ENCODE measurements around the gene SPATA31C1.

SPATA31C1 gene

GRCh38 chr9:87886933-87887505 is 30.7 kb upstream of the SPATA31C1 start:
- H3K27ac ChIP-seq (ENCODE audit: low read depth, low read length, severe bottlenecking), result no peak overlapping the region
- no peaks in the 10 kb centered on the region for H3K36me3 ChIP-seq (ENCODE audit: control insufficient read depth, insufficient read depth, low read length)
- H3K9me3 ChIP-seq (ENCODE audit: control insufficient read depth, low read length), result no peaks in the 10 kb centered on the region
- 87 to 93% methylated on average over 10 to 12 of the region's 13 CpGs for WGBS, 2 experiments (ENCODE audit: insufficient coverage in 2 of 2)
- H3K4me3 ChIP-seq (ENCODE audit: extremely low read depth, insufficient read depth, low read length, poor library complexity, severe bottlenecking), result no peak overlapping the region
- no peaks in the 10 kb centered on the region for H3K4me1 ChIP-seq (ENCODE audit: control insufficient read depth, insufficient read depth, low read length, poor library complexity, severe bottlenecking)

GRCh38 chr9:87887661-87888480 is 29.9 kb upstream of the SPATA31C1 start:
- WGBS, 2 experiments (ENCODE audit: insufficient coverage in 2 of 2), result 96% methylated on average over 10 to 13 of the region's 13 CpGs
- no peak overlapping the region for H3K4me3 ChIP-seq (ENCODE audit: extremely low read depth, insufficient read depth, low read length, poor library complexity, severe bottlenecking)
- H3K36me3 ChIP-seq (ENCODE audit: control insufficient read depth, insufficient read depth, low read length), result no peaks in the 10 kb centered on the region
- H3K27ac ChIP-seq (ENCODE audit: low read depth, low read length, severe bottlenecking), result no peak overlapping the region
- H3K4me1 ChIP-seq (ENCODE audit: control insufficient read depth, insufficient read depth, low read length, poor library complexity, severe bottlenecking), result no peaks in the 10 kb centered on the region
- no peaks in the 10 kb centered on the region for H3K9me3 ChIP-seq (ENCODE audit: control insufficient read depth, low read length)

- 74 to 76% methylated on average over 6 of the region's 6 CpGs for WGBS, 2 experiments (ENCODE audit: insufficient coverage in 2 of 2)
- H3K4me1 ChIP-seq (ENCODE audit: control insufficient read depth, insufficient read depth, low read length, poor library complexity, severe bottlenecking), result no peaks in the 10 kb centered on the region
- H3K9me3 ChIP-seq (ENCODE audit: control insufficient read depth, low read length), result no peaks in the 10 kb centered on the region
- H3K36me3 ChIP-seq (ENCODE audit: control insufficient read depth, insufficient read depth, low read length), result no peaks in the 10 kb centered on the region
- no peak overlapping the region for H3K4me3 ChIP-seq (ENCODE audit: extremely low read depth, insufficient read depth, low read length, poor library complexity, severe bottlenecking)
- H3K27ac ChIP-seq (ENCODE audit: low read depth, low read length, severe bottlenecking), result no peak overlapping the region
Observed at GRCh38 chr9:87888501-87888900, 29.3 kb upstream of the SPATA31C1 start.

GRCh38 chr9:87889065-87889881 is 28.5 kb upstream of the SPATA31C1 start:
- no peaks in the 10 kb centered on the region for H3K9me3 ChIP-seq (ENCODE audit: control insufficient read depth, low read length)
- no peaks in the 10 kb centered on the region for H3K4me1 ChIP-seq (ENCODE audit: control insufficient read depth, insufficient read depth, low read length, poor library complexity, severe bottlenecking)
- no peak overlapping the region for H3K27ac ChIP-seq (ENCODE audit: low read depth, low read length, severe bottlenecking)
- H3K36me3 ChIP-seq (ENCODE audit: control insufficient read depth, insufficient read depth, low read length), result no peaks in the 10 kb centered on the region
- 93 to 94% methylated on average over 10 of the region's 12 CpGs for WGBS, 2 experiments (ENCODE audit: insufficient coverage in 2 of 2)
- H3K4me3 ChIP-seq (ENCODE audit: extremely low read depth, insufficient read depth, low read length, poor library complexity, severe bottlenecking), result no peak overlapping the region

- 93 to 100% methylated on average over 4 of the region's 4 CpGs for WGBS, 2 experiments (ENCODE audit: insufficient coverage in 2 of 2)
- no peaks in the 10 kb centered on the region for H3K9me3 ChIP-seq (ENCODE audit: control insufficient read depth, low read length)
- no peak overlapping the region for H3K4me3 ChIP-seq (ENCODE audit: extremely low read depth, insufficient read depth, low read length, poor library complexity, severe bottlenecking)
- H3K4me1 ChIP-seq (ENCODE audit: control insufficient read depth, insufficient read depth, low read length, poor library complexity, severe bottlenecking), result no peaks in the 10 kb centered on the region
- no peak overlapping the region for H3K27ac ChIP-seq (ENCODE audit: low read depth, low read length, severe bottlenecking)
- H3K36me3 ChIP-seq (ENCODE audit: control insufficient read depth, insufficient read depth, low read length), result no peaks in the 10 kb centered on the region
Observed at GRCh38 chr9:87889882-87890252, 27.9 kb upstream of the SPATA31C1 start.

GRCh38 chr9:87890837-87891236 is 26.9 kb upstream of the SPATA31C1 start:
- no peak overlapping the region for H3K27ac ChIP-seq (ENCODE audit: low read depth, low read length, severe bottlenecking)
- H3K36me3 ChIP-seq (ENCODE audit: control insufficient read depth, insufficient read depth, low read length), result no peaks in the 10 kb centered on the region
- H3K4me1 ChIP-seq (ENCODE audit: control insufficient read depth, insufficient read depth, low read length, poor library complexity, severe bottlenecking), result no peaks in the 10 kb centered on the region
- no peaks in the 10 kb centered on the region for H3K9me3 ChIP-seq (ENCODE audit: control insufficient read depth, low read length)
- H3K4me3 ChIP-seq (ENCODE audit: extremely low read depth, insufficient read depth, low read length, poor library complexity, severe bottlenecking), result no peak overlapping the region
- WGBS, 2 experiments (ENCODE audit: insufficient coverage in 2 of 2), result 80 to 85% methylated on average over 6 of the region's 10 CpGs

- Histone ChIP-seq H3K4me1 (ENCODE audit: control insufficient read depth, insufficient read depth, low read length, poor library complexity, severe bottlenecking) (no peaks in the 10 kb centered on the region), H3K27ac (ENCODE audit: low read depth, low read length, severe bottlenecking) (no peak overlapping the region), H3K36me3 (ENCODE audit: control insufficient read depth, insufficient read depth, low read length) (no peaks in the 10 kb centered on the region), H3K9me3 (ENCODE audit: control insufficient read depth, low read length) (no peaks in the 10 kb centered on the region), H3K4me3 (ENCODE audit: extremely low read depth, insufficient read depth, low read length, poor library complexity, severe bottlenecking) (no peak overlapping the region)
- WGBS, 2 experiments (ENCODE audit: insufficient coverage in 2 of 2), result 95% methylated on average over 2 of the region's 6 CpGs; no CpG with 5 or more reads in 1 of the 2 experiments
Observed at GRCh38 chr9:87891754-87892153, 26.0 kb upstream of the SPATA31C1 start.

- WGBS, 2 experiments (ENCODE audit: insufficient coverage in 2 of 2), result 90 to 96% methylated on average over 2 to 3 of the region's 4 CpGs
- no peaks in the 10 kb centered on the region for H3K4me1 ChIP-seq (ENCODE audit: control insufficient read depth, insufficient read depth, low read length, poor library complexity, severe bottlenecking)
- H3K36me3 ChIP-seq (ENCODE audit: control insufficient read depth, insufficient read depth, low read length), result no peaks in the 10 kb centered on the region
- H3K4me3 ChIP-seq (ENCODE audit: extremely low read depth, insufficient read depth, low read length, poor library complexity, severe bottlenecking), result no peak overlapping the region
- no peaks in the 10 kb centered on the region for H3K9me3 ChIP-seq (ENCODE audit: control insufficient read depth, low read length)
- no peak overlapping the region for H3K27ac ChIP-seq (ENCODE audit: low read depth, low read length, severe bottlenecking)
Observed at GRCh38 chr9:87892956-87893355, 24.8 kb upstream of the SPATA31C1 start.

- Histone ChIP-seq H3K36me3 (ENCODE audit: control insufficient read depth, insufficient read depth, low read length) (no peaks in the 10 kb centered on the region), H3K4me1 (ENCODE audit: control insufficient read depth, insufficient read depth, low read length, poor library complexity, severe bottlenecking) (no peaks in the 10 kb centered on the region), H3K9me3 (ENCODE audit: control insufficient read depth, low read length) (no peaks in the 10 kb centered on the region), H3K27ac (ENCODE audit: low read depth, low read length, severe bottlenecking) (no peak overlapping the region), H3K4me3 (ENCODE audit: extremely low read depth, insufficient read depth, low read length, poor library complexity, severe bottlenecking) (no peak overlapping the region)
- 90 to 100% methylated on average over 1 to 2 of the region's 4 CpGs for WGBS, 2 experiments (ENCODE audit: insufficient coverage in 2 of 2)
Observed at GRCh38 chr9:87894998-87895625, 22.6 kb upstream of the SPATA31C1 start.

- peaks cover under 1% of the 10 kb centered on the region for H3K9me3 ChIP-seq (ENCODE audit: control insufficient read depth, low read length)
- no peak overlapping the region for H3K4me3 ChIP-seq (ENCODE audit: extremely low read depth, insufficient read depth, low read length, poor library complexity, severe bottlenecking)
- no peaks in the 10 kb centered on the region for H3K4me1 ChIP-seq (ENCODE audit: control insufficient read depth, insufficient read depth, low read length, poor library complexity, severe bottlenecking)
- no peak overlapping the region for H3K27ac ChIP-seq (ENCODE audit: low read depth, low read length, severe bottlenecking)
- no peaks in the 10 kb centered on the region for H3K36me3 ChIP-seq (ENCODE audit: control insufficient read depth, insufficient read depth, low read length)
Observed at GRCh38 chr9:87896891-87897290, 20.9 kb upstream of the SPATA31C1 start.
